ENCODE data around the gene SH3GL2. TPM values are rescaled to one million over a fixed set of nuclear protein-coding genes. Genes with fewer than 3 reads are reported as not detected.

Gene SH3GL2
- total and polyA plus RNA-seq, 9 of the 15 experiments (the other 6 are each of a cell fraction or from before 2014, with no cell fraction given) = not detected

DNA sequence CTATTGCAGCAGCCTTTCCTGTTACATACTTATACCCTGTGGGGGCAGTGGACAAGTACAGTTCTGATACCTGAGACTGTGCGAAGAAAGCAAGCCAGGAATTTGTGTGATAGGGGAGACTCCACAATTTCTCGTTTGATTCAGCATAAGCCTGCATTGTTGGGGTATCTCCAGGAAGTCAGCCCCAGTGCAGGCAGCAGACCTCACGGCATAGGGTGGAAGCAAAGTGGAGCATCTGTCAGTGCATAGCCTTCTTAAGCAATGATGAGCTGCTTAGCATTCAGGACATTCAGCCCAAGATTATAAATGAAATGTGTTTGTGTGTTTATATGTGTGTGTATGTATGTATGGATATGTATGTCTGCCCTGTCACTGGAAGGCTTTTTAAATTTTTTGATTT is 157.0 kb downstream of the SH3GL2 start (continued):
- TF ChIP-seq ZNF609 (CRISPR knock-in tag; IDR thresholded peaks at IDR 0.05; ENCODE audit: borderline replicate concordance) (no peak), ZBTB8A (IDR thresholded peaks at IDR 0.05; ENCODE audit: partially characterized antibody) (no peak), ZNF551 (CRISPR knock-in tag; IDR thresholded peaks at IDR 0.05) (no peak), BHLHE40 (IDR thresholded peaks at IDR 0.05; ENCODE audit: low read length) (no peak), ZBTB12 (CRISPR knock-in tag; IDR thresholded peaks at IDR 0.05) (no peak), RAD51 (IDR thresholded peaks at IDR 0.05; ENCODE audit: borderline replicate concordance, low read depth) (no peak), GABPB1 (CRISPR knock-in tag; IDR thresholded peaks at IDR 0.05) (no peak)
- TF ChIP-seq, protein P1, sequence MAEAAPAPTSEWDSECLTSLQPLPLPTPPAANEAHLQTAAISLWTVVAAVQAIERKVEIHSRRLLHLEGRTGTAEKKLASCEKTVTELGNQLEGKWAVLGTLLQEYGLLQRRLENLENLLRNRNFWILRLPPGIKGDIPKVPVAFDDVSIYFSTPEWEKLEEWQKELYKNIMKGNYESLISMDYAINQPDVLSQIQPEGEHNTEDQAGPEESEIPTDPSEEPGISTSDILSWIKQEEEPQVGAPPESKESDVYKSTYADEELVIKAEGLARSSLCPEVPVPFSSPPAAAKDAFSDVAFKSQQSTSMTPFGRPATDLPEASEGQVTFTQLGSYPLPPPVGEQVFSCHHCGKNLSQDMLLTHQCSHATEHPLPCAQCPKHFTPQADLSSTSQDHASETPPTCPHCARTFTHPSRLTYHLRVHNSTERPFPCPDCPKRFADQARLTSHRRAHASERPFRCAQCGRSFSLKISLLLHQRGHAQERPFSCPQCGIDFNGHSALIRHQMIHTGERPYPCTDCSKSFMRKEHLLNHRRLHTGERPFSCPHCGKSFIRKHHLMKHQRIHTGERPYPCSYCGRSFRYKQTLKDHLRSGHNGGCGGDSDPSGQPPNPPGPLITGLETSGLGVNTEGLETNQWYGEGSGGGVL (CRISPR knock-in tag; IDR thresholded peaks at IDR 0.05) = no peak
